GM19035 (cell line): Measurements from ENCODE around the gene ELF1.
"Not testable (repeated sequence)": the region's sequence is repeated elsewhere in the genome, so short reads cannot be mapped to it uniquely, and the experiment has no call there.

ENCODE experiments used
- ATAC-seq: cut with Tn5 transposase; IDR thresholded peaks from one replicate; pipeline ENCODE4 v1.9.1; 2021; ENCODE audit not compliant: unreplicated experiment

ELF1 gene

DNA sequence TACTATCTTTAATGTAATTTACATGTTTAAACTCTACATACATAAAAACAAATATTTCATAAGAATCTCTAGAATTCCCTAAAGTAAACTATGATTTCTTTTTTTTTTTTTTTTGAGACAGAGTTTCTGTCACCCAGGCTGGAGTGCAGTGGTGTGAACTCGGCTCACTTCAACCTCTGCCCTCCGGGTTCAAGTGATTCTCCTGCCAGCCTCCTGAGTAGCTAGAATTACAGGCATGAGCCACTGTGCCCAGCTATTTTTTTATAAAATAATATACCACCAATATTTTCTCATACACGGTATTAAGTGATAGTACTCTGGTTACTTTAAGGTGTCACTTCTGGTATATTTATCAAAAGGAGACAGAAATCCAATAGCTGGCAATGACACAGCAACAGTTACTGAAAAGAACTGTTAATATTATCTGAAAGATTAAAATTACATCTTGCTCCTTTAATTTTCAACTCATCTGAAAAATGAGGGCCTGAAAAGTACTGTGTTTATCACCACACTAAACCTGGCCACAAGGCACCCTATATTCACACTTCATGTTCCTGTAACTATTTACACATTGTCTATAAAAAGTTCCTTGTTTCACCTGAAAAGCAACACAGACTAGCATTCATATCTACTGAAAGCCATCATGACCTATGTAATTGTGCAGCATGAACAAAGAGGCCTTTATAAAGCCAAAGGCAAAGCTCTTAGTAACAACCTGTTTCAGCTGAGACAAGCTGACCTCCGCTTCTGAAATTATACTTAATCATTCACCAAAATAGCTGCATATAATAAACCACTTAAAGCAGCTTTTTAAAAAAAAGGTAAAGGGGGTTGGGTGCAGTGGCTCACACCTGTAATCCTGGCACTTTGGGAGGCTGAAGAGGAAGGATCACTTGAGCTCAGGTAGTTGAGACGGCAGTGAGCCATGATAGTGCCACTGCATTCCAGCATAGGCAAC lies 123.6 kb downstream of the ELF1 start:
- no peak for ATAC-seq

DNA sequence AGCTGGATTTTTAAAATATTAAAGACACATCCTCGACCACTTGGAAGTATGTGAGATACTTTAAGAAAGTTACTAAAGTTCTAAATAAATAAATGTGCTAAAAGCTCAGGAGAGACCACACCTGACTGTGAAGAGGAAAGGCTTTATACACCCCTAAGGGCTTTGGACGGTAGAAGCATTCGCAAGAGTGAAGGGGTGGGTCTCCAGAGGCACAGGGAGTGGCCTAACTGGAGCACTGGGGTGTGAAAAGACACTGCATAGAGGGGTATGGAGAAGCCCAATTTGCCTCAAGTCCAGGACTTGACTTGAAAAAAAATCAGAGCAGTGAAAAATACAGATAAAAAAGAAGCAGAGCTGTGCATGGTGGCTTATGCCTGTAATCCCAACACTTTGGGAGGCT lies 125.5 kb downstream of the ELF1 start:
- ATAC-seq, result not testable (repeated sequence)

DNA sequence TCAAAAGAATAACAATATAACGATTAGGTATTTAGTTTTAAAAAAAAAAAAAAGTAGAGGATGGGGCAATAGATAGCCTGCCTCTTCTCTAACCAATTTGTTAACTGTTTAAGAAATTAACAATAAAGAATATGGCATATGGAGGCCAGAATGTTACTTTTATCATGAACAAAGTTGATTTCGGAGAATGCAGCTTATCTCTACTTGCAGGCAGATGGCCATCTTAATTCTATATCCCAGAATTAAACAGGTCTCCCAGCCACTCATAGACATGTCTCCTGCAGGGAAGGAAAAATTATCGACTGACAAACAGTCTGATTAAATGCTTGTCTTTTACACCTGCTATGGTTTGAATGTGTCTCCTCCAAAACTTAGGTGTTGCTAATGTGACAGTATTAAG lies 133.1 kb downstream of the ELF1 start:
- no peak for ATAC-seq

GRCh38 chr13:40884175-40884574 lies 134.9 kb downstream of the ELF1 start:
- ATAC-seq, result not testable (repeated sequence)
